Right lobe of liver (tissue), 4 donors: Measurements from ENCODE around the gene RSU1.

Source experiments
- POLR2A ChIP-seq: fragments of 450-650 bp; IDR thresholded peaks from one replicate; pipeline ENCODE4 v1.6.1; 2017; ENCODE audit warnings: antibody characterized with exemption, mild to moderate bottlenecking
- TF ChIP-seq, protein P1 (sequence below), 4 donors: fragments of 200-600 bp in 3 of 4; fragments of 450-650 bp in 1 of 4; IDR thresholded peaks; one replicate each; pipeline versions ENCODE4 v1.5.1 to v1.8.0; 2016 to 2022; ENCODE audit warnings: antibody characterized with exemption in 4 of 4, mild to moderate bottlenecking in 2 of 4
- donor health status: DM: no; HTN: no; CAD: no.
- donor health status: DM: no; HTN: no; CAD: no.
- donor health status: DM: no; HTN: yes; CAD: no.

DNA sequence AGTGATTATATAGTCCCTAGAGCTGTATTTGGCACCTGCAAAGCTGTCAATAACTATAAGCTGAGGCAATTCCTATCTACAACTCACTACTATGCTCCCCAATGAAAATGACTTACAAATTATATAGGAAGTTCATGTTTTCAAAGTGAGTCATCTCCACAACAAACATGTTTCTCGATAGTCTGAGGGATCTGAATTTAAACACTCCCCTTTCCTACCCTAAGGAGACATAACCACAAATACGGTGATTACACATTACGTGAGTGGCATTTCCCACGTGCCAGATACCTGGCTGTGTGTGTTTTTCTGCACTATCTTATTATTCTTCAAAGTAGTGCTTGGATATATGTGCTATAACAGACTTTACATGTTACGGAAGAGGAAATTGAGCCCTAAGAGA, 173.1 kb downstream of the RSU1 start:
- TF ChIP-seq, protein P1, sequence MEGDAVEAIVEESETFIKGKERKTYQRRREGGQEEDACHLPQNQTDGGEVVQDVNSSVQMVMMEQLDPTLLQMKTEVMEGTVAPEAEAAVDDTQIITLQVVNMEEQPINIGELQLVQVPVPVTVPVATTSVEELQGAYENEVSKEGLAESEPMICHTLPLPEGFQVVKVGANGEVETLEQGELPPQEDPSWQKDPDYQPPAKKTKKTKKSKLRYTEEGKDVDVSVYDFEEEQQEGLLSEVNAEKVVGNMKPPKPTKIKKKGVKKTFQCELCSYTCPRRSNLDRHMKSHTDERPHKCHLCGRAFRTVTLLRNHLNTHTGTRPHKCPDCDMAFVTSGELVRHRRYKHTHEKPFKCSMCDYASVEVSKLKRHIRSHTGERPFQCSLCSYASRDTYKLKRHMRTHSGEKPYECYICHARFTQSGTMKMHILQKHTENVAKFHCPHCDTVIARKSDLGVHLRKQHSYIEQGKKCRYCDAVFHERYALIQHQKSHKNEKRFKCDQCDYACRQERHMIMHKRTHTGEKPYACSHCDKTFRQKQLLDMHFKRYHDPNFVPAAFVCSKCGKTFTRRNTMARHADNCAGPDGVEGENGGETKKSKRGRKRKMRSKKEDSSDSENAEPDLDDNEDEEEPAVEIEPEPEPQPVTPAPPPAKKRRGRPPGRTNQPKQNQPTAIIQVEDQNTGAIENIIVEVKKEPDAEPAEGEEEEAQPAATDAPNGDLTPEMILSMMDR (IDR thresholded peaks at IDR 0.05), result no peak
- no peak for TF ChIP-seq POLR2A
